ENCODE data around the gene EPSTI1. TPM values are rescaled to one million over a fixed set of nuclear protein-coding genes. Genes with fewer than 3 reads are reported as not detected.

EPSTI1 gene
- total and polyA plus RNA-seq, 9 donors, result 1.5 to 20.8 (median 5.4) TPM

- DNase-seq, result no peak
- TF ChIP-seq EP300 (IDR thresholded peaks at IDR 0.05) (no peak), POLR2A (IDR thresholded peaks at IDR 0.05) (no peak), CTCF (IDR thresholded peaks at IDR 0.05) (no peak)
- Histone ChIP-seq H3K4me1 (ENCODE audit: insufficient read depth) (no peaks in the 10 kb centered on the region), H3K9me3 (no peaks in the 10 kb centered on the region), H3K27ac (no peak overlapping the region), H3K4me3 (no peak overlapping the region), H3K36me3 (no peaks in the 10 kb centered on the region), H3K27me3 (no peaks in the 10 kb centered on the region)
- intact Hi-C loops (cut with DNase I), result no loop called here
- 36 to 50% (median 50%) methylated on average over 1 of the region's 1 CpG for WGBS, 3 donors
Observed at GRCh38 chr13:42981853-42982252, 10.2 kb downstream of the EPSTI1 start.

DNA sequence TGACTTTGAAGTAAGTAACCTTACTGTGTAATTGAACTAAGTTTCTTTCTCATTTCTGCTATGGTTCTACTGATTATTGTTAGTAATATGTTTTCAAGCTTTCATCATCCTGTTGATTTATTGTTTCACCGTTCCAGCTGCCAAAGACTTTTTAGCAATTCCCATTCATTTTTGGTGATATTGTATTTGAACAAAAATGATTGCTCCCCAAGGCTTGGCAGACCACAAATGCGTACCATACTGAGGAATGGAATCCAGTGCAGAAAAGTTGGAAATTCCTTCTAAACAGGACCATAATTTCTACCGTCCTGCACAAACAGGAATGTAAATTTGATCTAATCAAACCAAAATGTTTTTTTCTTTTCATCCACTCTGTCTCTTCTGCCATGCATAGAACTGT, 10.7 kb downstream of the EPSTI1 start:
- no peak for DNase-seq
- no peak overlapping the region for H3K4me3 ChIP-seq
- intact Hi-C loops (cut with DNase I), result no loop called here
- no peaks in the 10 kb centered on the region for H3K36me3 ChIP-seq
- no peaks in the 10 kb centered on the region for H3K4me1 ChIP-seq (ENCODE audit: insufficient read depth)
- no peaks in the 10 kb centered on the region for H3K9me3 ChIP-seq
- WGBS, 3 donors, result 7 to 28% (median 12%) methylated on average over 3 of the region's 3 CpGs
- H3K27me3 ChIP-seq, result no peaks in the 10 kb centered on the region
- no peak overlapping the region for H3K27ac ChIP-seq
- no peak for TF ChIP-seq CTCF (IDR thresholded peaks at IDR 0.05)
- no peak for TF ChIP-seq EP300 (IDR thresholded peaks at IDR 0.05)
- no peak for TF ChIP-seq POLR2A (IDR thresholded peaks at IDR 0.05)

GRCh38 chr13:42977219-42977659, 14.8 kb downstream of the EPSTI1 start:
- intact Hi-C loops (cut with DNase I), result no loop called here
- Histone ChIP-seq H3K4me3 (no peak overlapping the region), H3K4me1 (ENCODE audit: insufficient read depth) (no peaks in the 10 kb centered on the region), H3K9me3 (no peaks in the 10 kb centered on the region), H3K36me3 (no peaks in the 10 kb centered on the region), H3K27me3 (no peaks in the 10 kb centered on the region), H3K27ac (no peak overlapping the region)
- TF ChIP-seq CTCF (IDR thresholded peaks at IDR 0.05), result no peak
- no peak for DNase-seq
- WGBS, 3 donors, result 90 to 100% (median 94%) methylated on average over 1 of the region's 1 CpG

DNA sequence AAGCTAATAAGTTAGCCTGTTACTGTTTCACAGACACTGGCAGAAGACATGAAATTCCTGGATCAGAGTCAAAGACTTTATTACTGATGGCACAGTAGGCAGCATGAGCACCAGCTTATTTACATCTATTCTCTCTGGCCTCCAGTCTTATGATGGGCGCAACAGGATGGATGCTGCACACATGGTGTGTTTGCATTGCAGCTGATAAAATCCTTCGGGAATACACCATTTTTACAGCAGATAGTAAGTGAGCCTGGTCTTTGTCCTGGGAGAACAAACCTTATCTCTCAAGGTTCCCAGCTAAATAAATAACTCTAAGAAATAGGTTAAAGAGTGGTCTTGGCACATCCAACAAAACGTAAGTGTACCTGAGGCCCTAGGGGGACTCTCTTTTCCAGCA, 16.0 kb downstream of the EPSTI1 start:
- intact Hi-C loops (cut with DNase I), result no loop called here
- TF ChIP-seq CTCF (IDR thresholded peaks at IDR 0.05) (no peak), EP300 (IDR thresholded peaks at IDR 0.05) (no peak), POLR2A (IDR thresholded peaks at IDR 0.05) (no peak)
- no peak overlapping the region for H3K27ac ChIP-seq
- 84 to 86% (median 86%) methylated on average over 3 of the region's 3 CpGs for WGBS, 3 donors
- H3K4me3 ChIP-seq, result no peak overlapping the region
- no peaks in the 10 kb centered on the region for H3K9me3 ChIP-seq
- H3K36me3 ChIP-seq, result no peaks in the 10 kb centered on the region
- no peaks in the 10 kb centered on the region for H3K4me1 ChIP-seq (ENCODE audit: insufficient read depth)
- no peaks in the 10 kb centered on the region for H3K27me3 ChIP-seq
- DNase-seq, result no peak

GRCh38 chr13:42973581-42973980, 18.5 kb downstream of the EPSTI1 start:
- no peak for DNase-seq
- no peaks in the 10 kb centered on the region for H3K36me3 ChIP-seq
- H3K27ac ChIP-seq, result no peak overlapping the region
- 92 to 95% (median 94%) methylated on average over 3 of the region's 3 CpGs for WGBS, 3 donors
- peaks cover 2% of the 10 kb centered on the region for H3K4me1 ChIP-seq (ENCODE audit: insufficient read depth)
- intact Hi-C loops (cut with DNase I), result no loop called here
- no peaks in the 10 kb centered on the region for H3K27me3 ChIP-seq
- H3K9me3 ChIP-seq, result no peaks in the 10 kb centered on the region
- no peak overlapping the region for H3K4me3 ChIP-seq
- no peak for TF ChIP-seq EP300 (IDR thresholded peaks at IDR 0.05)
- TF ChIP-seq POLR2A (IDR thresholded peaks at IDR 0.05), result no peak
- TF ChIP-seq CTCF (IDR thresholded peaks at IDR 0.05), result no peak
